HG02884 (cell line): ENCODE results near the gene CLEC18B.
"Not testable (repeated sequence)": the region's sequence is repeated elsewhere in the genome, so short reads cannot be mapped to it uniquely, and the experiment has no call there.

Source experiments
- ATAC-seq: cut with Tn5 transposase; IDR thresholded peaks from one replicate; pipeline ENCODE4 v1.9.1; 2021; ENCODE audit warnings: mild to moderate bottlenecking, moderate library complexity; ENCODE audit not compliant: unreplicated experiment

Gene CLEC18B

GRCh38 chr16:74407362-74407705, 13.9 kb downstream of the CLEC18B start:
- not testable (repeated sequence) for ATAC-seq

- ATAC-seq, result peak; percentile 52
Measured at GRCh38 chr16:74406600-74407361, 14.5 kb downstream of the CLEC18B start.

DNA sequence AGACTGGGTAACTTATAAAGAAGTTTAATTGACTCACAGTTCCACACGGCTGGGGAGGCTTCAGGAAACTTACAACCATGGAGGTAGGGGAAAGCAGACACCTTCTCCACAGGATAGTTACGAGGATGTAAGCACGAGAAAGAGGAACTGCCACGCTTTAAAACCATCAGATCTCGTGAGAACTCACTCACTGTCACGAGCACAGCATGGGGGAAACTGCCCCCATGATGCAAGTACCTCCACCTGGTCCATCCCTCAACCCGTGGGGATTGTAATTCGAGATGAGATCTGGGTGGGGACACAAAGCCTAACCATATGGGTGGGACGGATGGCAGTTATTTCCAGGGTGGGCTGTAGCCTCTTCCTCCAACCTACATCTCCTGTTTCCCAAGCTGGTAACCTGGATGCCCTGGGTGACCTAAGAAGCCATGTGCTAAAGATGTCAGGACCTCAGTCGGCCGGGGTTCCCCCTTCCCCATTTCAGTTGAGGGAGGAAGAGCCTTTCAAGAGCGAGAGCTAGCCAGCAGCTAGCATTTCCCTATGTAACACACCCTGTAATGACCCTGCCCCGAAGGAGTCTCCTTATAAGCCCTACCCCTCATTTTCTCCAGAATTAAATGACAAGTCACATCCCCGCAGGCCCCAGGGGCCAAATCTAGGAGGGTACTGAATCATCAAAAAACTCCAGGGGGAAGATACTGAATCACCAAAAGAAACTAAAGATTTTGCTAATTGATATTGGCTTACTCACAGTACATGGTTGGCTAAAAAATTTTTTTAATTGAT, 16.9 kb downstream of the CLEC18B start:
- ATAC-seq, result not testable (repeated sequence)

GRCh38 chr16:74400238-74400637, 21.0 kb downstream of the CLEC18B start:
- not testable (repeated sequence) for ATAC-seq

GRCh38 chr16:74398212-74398895, 22.9 kb downstream of the CLEC18B start:
- ATAC-seq, result not testable (repeated sequence)

- ATAC-seq, result not testable (repeated sequence)
Measured at GRCh38 chr16:74396521-74397017, 24.7 kb downstream of the CLEC18B start.

GRCh38 chr16:74394604-74395003, 26.7 kb downstream of the CLEC18B start:
- not testable (repeated sequence) for ATAC-seq

GRCh38 chr16:74394131-74394530, 27.1 kb downstream of the CLEC18B start:
- not testable (repeated sequence) for ATAC-seq

GRCh38 chr16:74391454-74392050, 29.7 kb downstream of the CLEC18B start:
- not testable (repeated sequence) for ATAC-seq

GRCh38 chr16:74382339-74383034, 38.8 kb downstream of the CLEC18B start:
- not testable (repeated sequence) for ATAC-seq

DNA sequence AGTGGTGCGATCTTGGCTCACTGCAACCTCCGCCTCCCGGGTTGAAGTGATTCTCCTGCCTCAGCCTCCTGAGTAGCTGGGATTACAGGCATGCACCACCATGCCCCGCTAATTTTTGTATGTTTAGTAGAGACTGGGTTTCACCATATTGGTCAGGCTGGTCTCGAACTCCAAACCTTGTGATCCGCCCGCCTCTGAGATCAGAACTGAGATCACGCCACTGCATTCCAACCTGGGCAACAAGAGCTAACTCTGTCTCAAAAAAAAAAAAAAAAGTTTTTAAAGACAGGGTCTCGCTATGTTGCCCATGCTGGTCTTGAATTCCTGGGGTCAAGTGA, 47.5 kb downstream of the CLEC18B start:
- ATAC-seq, result not testable (repeated sequence)

GRCh38 chr16:74372953-74373846, 48.1 kb downstream of the CLEC18B start:
- no peak for ATAC-seq

DNA sequence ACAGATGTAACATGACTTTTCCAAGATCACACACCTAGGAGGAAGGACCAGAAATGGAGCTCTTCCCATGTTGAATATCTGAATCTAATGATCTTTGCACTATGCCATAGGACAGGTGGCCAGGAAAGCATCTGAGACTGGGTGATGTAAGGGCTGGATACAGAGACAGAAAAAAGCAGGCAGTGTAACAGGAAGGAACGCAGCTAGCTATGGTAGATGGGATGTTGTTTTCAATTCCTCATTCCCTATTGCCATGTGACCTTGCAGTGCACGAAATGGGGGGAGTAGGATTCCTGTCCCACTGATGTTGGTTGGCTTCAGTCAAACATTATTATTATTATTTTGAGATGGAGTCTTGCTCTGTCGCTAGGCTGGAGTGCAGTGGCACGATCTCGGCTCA, 48.9 kb downstream of the CLEC18B start:
- no peak for ATAC-seq

- ATAC-seq, result not testable (repeated sequence)
Measured at GRCh38 chr16:74370338-74371135, 50.7 kb downstream of the CLEC18B start.

- peak; percentile 91 for ATAC-seq
Measured at GRCh38 chr16:74368002-74368911, 53.0 kb downstream of the CLEC18B start.

GRCh38 chr16:74367469-74368001, 53.7 kb downstream of the CLEC18B start:
- ATAC-seq, result peak; percentile 44
